Raji (cell line): Measurements from ENCODE around the gene DBX1.

ENCODE experiments used
- POLR2A ChIP-seq: IDR thresholded peaks from 2 replicates; pipeline ENCODE4 v1.6.1; 2011; ENCODE audit warnings: low read depth, low read length, control low read depth; ENCODE audit not compliant: insufficient read depth

The DBX1 gene

DNA sequence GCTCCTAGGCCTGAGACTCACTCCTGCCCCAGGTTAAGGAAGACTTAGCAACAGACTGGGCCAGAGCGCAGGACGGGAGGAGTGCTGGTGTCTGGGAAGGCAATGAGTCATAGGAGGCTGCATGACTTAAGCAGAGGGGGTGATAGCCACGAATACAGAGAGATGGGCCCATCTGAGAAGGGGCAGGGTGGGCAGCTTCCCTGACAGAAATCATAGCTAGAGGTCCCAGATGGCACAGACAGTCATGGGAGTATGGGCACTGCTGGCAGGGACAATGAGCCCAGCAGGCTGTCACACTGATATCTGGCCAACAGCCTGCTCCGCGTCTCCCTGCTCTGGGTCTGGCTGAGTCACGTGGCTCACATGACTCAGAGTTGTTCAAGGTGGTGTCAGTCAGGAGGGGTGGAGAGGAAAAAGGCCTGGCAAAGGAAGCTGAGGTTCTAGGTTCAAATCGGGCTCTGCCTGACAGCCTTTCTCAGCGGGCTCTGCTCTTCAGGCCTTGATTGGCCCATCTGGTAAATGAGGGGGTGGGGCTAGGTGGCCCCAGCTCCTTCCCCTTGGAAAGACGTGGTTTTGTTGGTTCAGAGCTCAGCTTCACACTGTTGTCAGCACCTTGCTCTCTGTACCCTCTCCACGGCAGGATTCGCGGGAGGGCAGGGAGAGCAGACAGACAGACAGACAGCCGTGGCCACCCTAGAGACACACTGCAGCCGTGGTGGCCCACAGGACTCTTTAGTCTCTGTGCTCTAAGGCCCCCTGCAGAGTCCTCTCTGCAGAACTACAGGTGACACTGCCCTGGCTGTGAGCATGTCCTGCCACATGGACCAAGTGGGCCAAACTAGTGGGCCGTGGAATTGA lies 47.8 kb downstream of the DBX1 start:
- TF ChIP-seq POLR2A: no peak

DNA sequence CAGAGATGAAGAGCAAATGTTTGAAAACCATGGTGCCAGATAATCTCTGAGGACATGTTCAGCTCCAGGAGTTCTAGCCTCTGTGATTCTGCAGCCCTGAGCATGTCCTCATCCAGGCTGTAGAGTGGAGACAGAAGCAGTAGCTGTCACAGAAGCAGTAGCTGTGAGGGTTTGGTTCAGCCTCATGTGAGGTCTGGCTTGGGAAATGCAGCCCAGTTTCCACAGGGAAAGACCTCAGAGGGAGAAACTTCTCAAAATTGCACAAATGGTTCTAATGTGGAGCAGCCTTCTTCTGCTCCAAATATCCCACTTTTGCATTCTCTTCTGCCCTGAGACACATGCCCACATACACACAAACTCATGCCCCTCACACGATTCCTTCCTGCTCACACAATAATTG lies 48.4 kb downstream of the DBX1 start:
- no peak for TF ChIP-seq POLR2A

DNA sequence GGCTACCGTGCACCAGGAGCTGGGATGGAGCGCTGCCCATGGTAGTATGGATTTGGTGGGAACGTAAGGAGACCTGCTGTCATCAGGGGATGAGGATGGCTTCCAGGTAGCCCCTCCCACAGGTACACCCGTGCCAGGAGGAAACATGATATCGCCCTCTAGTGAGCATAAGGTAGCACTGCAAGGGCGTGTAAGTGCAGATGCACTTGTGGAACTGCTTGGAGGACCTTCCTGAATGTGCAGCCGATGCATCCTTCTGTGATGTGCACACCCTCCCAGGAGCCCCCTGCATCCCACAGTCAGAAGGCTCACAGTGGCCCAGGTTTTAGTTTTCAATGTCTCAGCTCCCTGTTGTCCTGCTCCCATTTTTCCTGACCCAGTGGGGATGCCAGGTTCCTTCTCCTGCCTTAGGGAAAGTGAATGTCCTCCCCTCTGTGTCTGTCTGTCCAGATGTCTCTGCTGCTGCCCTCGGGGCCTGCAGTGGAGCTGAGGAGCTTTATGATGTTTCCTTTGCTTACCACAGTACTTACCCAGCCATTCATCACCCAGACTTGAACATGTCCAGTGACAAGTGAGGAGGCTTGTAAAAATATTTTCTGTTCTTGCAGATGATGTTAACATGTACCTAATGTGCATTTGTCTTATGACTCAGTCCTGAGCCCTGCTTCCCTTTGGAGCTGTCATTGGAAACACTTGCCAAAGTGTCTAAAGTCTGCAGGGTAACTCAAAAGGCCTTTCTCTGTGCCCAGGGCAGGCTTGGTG lies 49.2 kb downstream of the DBX1 start:
- no peak for TF ChIP-seq POLR2A

DNA sequence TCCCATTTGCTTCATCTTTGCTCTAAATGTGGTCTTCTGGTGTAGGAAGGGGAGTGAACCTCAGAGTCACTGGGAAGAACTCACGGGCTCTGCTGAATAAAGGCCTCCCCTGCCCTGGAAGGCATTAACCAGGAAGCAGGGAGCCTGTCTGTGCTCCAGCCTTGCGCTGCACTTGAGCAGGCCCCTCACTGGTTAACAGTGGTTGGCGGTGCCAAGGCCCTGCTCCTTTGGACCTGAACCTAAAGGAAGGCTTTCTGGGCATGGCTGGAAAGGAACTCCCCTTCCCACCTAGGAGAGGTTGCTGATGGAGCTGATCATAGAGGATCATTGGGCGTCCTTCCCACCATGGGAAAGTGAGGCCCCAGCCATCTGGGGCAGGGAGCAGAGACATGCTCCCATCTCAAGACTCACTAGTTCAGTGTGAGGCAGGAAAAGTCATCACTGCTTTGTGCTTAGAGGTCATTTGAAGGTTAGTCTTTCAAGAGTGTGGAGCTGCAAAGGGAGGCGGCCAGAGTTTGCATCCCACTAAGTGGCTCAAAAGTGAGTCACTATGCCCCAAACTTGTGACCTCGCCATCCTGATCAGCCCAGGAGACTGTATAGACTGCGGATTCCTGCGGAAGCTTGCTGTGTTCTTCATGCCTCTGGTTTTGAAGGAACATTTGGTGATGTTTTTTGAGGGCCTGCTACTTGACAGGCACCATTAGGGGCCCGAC lies 50.4 kb downstream of the DBX1 start:
- no peak for TF ChIP-seq POLR2A
